ENCODE data around the gene AGTPBP1. TPM values are rescaled to one million over a fixed set of nuclear protein-coding genes. Genes with fewer than 3 reads are reported as not detected.
A peak's percentile ranks its signal among the peaks of the same experiment; 100 is the strongest.

AGTPBP1 gene
- total and polyA plus RNA-seq, 8 donors = 24.0 to 44.0 (median 26.6) TPM

- peak in 1 of 2 donors; percentile 23 for TF ChIP-seq CTCF (IDR thresholded peaks at IDR 0.05)
- intact Hi-C loops (cut with DNase I) = no loop called here
- no peak for DNase-seq
Observed at GRCh38 chr9:85716031-85716877, 25.5 kb downstream of the AGTPBP1 start.

GRCh38 chr9:85715587-85715986 is 26.2 kb downstream of the AGTPBP1 start:
- Histone ChIP-seq H3K9me3 (no peaks in the 10 kb centered on the region), H3K27me3 (no peaks in the 10 kb centered on the region), H3K27ac (peak overlapping the region; percentile 45 to 87), H3K4me3 (no peak overlapping the region), H3K36me3 (peaks cover 0 to 5% of the 10 kb centered on the region in 2 donors), H3K4me1 (peaks cover 0 to 32% of the 10 kb centered on the region in 2 donors)
- no peak for TF ChIP-seq CTCF (IDR thresholded peaks at IDR 0.05)
- ATAC-seq (peak; percentile 59), DNase-seq (no peak)
- intact Hi-C loops (cut with DNase I) = no loop called here

More at GRCh38 chr9:85716031-85716877, 25.5 kb downstream of the AGTPBP1 start:
- peaks cover 0 to 32% of the 10 kb centered on the region in 2 donors for H3K4me1 ChIP-seq
- H3K36me3 ChIP-seq = peaks cover 0 to 5% of the 10 kb centered on the region in 2 donors
- H3K4me3 ChIP-seq = no peak overlapping the region
- H3K9me3 ChIP-seq = no peaks in the 10 kb centered on the region
- peak overlapping the region; percentile 45 to 87 for H3K27ac ChIP-seq
- H3K27me3 ChIP-seq = no peaks in the 10 kb centered on the region
- peak; percentile 53 for ATAC-seq

GRCh38 chr9:85713897-85714296 is 27.9 kb downstream of the AGTPBP1 start:
- Histone ChIP-seq H3K27ac (no peak overlapping the region), H3K4me3 (no peak overlapping the region), H3K4me1 (peaks cover 0 to 32% of the 10 kb centered on the region in 2 donors), H3K27me3 (no peaks in the 10 kb centered on the region), H3K9me3 (peaks cover 0 to 7% of the 10 kb centered on the region in 2 donors), H3K36me3 (peaks cover 0 to 9% of the 10 kb centered on the region in 2 donors)
- no peak for DNase-seq
- ATAC-seq = no peak
- intact Hi-C loops (cut with DNase I) = no loop called here
- no peak for TF ChIP-seq CTCF (IDR thresholded peaks at IDR 0.05)

GRCh38 chr9:85704744-85705143 is 37.0 kb downstream of the AGTPBP1 start:
- H3K4me1 ChIP-seq = peaks cover 0 to 24% of the 10 kb centered on the region in 2 donors
- H3K9me3 ChIP-seq = peaks cover 0 to 10% of the 10 kb centered on the region in 2 donors
- no peak for TF ChIP-seq CTCF (IDR thresholded peaks at IDR 0.05)
- H3K27ac ChIP-seq = no peak overlapping the region
- ATAC-seq (no peak), DNase-seq (no peak)
- intact Hi-C loops (cut with DNase I) = loop anchor here in 1 of 2 donors (10.0 kb wide), 1 partner anchor 80 kb away; no protein-coding TSS in a partner anchor
- H3K27me3 ChIP-seq = no peaks in the 10 kb centered on the region
- H3K4me3 ChIP-seq = no peak overlapping the region
- H3K36me3 ChIP-seq = peaks cover 0 to 6% of the 10 kb centered on the region in 2 donors

GRCh38 chr9:85703398-85703797 is 38.4 kb downstream of the AGTPBP1 start:
- no peaks in the 10 kb centered on the region for H3K36me3 ChIP-seq
- intact Hi-C loops (cut with DNase I) = loop anchor here in 1 of 2 donors (10.0 kb wide), 1 partner anchor 81 kb away; no protein-coding TSS in a partner anchor
- no peaks in the 10 kb centered on the region for H3K27me3 ChIP-seq
- H3K27ac ChIP-seq = no peak overlapping the region
- H3K9me3 ChIP-seq = no peaks in the 10 kb centered on the region
- no peak for TF ChIP-seq CTCF (IDR thresholded peaks at IDR 0.05)
- ATAC-seq (no peak), DNase-seq (no peak)
- H3K4me1 ChIP-seq = peaks cover 0 to 24% of the 10 kb centered on the region in 2 donors
- H3K4me3 ChIP-seq = no peak overlapping the region
